HG03460 (cell line): ENCODE data around the gene BTF3.
"Not testable (repeated sequence)": the region's sequence is repeated elsewhere in the genome, so short reads cannot be mapped to it uniquely, and the experiment has no call there.

Experiments
- ATAC-seq: cut with Tn5 transposase; IDR thresholded peaks from one replicate; pipeline ENCODE4 v1.9.1; 2021; ENCODE audit not compliant: unreplicated experiment

Gene BTF3

DNA sequence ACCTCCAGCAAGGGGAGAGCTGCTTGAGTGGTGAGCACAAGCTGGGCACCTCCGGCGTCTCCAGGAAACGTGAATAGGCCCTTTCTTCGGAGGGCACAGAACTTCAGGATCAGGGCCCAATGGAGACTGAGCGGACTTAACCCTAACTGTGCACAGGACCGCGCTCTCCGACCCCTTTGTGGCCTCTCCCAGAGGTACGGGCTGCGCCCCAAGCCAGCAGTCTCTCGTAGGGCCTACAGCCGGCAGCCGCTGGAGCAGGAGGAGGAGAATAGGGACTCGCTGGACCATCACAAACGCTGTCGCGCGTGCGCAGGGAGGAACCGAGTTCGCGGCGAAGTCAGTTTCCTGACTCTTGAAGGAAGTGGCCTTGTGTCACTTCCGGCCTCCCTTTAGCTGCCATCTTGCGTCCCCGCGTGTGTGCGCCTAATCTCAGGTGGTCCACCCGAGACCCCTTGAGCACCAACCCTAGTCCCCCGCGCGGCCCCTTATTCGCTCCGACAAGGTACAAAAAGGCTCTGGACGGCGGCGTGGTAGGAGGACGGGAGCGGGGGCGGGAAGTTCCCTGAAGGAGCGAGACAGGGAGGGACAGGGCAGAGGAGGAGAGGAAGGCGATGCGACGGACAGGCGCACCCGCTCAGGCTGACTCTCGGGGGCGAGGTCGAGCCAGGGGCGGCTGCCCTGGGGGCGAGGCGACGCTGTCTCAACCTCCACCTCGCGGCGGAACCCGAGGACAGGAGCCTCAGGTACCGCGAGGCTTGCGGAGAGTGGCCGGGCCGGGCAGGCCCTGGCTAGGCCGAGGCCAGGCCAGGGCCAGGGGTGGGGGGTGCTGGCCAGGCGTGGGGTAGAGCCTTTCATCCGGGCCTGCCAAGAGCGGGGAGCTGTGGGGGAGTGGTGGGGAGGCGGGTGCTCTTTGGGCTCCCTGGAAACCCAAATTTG lies at the start of gene BTF3:
TSS of gene BTF3 (plus strand) at position 386 of the 936 bp plus-strand sequence. CDS start at position 612, 226 bp downstream.
- ATAC-seq: peak; percentile 97

- peak; percentile 49 for ATAC-seq
These were observed 49.6 kb upstream of the BTF3 start, which contains the start of gene FOXD1 for GRCh38 chr5:73448463-73449136. FOXD1 (minus strand) TSS chr5:73448777; CDS start chr5:73448362, 415 bp downstream.

- no peak for ATAC-seq
These were observed 48.1 kb upstream of the BTF3 start for GRCh38 chr5:73450137-73450536.

GRCh38 chr5:73450672-73451223 lies 47.5 kb upstream of the BTF3 start:
- no peak for ATAC-seq

DNA sequence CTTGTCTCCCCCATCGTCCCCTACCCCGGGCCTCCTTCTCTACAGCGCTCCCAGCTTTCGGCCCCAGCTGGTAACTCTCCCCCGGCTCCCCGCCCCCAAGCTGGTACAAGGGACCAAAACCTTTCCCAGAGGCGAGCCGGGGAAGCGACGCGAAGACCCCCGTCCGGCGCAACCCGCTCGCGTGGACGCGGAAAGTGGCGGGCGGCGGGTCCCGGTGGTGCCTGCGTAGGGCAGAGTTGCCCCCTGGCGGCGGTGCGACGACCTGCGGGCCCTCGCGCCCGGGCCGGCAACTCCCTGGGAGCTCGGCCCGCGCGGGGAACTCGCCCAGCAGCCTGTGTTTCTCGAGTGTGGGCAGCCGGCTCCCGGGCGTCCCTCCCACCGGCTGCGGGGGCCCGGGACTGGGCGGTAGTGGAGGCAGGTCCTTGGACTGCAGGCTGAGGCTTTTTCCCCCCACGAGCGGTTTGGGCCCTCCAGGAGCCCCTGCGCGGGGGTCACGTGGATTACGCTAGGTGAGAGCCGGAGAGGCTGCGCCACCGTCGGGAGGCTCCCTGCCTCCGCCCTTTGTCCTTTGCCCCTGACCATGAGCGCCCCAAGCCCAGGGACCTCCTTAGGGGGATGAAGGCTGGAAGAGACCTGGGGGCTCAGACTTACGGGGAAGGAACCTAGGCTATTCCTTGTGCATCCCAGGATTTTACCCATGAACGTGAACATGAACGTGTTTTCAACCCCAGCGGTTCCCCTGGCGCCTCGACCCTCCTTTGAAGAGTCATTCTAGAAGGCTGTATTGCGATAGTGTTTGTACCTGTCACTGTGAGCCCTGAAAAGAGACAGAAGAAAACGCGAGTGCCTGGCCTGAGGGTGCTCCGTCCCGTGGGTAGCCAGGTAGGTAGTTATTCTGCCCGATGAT lies 46.8 kb upstream of the BTF3 start:
- peak; percentile 48 for ATAC-seq

GRCh38 chr5:73452215-73452614 lies 46.0 kb upstream of the BTF3 start:
- ATAC-seq: no peak

DNA sequence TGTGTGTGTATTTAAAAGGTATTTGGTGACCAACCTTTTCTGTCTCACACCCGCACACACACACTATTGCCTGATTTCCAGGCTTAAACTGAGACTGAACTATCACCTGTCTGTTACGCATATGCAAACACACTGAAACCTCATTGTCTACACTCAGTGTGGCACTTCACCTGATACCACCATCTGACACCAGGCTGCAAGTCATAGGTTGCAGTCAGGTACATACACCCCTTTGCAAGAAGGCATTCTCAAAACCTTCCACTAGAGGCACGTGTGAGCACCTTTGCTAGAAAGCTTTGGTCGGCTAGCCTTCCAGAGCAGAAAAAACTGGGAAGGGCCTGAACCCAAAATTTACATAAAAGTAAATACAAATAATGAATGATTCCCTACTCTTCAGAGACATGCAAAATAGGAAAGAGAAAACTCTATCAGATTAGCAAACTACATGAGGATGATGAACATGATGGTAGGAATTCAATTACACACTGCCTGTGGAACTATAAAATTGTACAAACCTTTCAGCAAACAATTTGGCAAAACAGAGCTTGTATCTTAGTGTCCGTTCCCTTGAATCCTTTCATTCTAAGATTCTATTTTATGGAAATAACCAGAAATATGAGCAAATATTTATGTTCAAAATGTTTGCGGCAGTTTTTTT lies 43.7 kb upstream of the BTF3 start:
- peak; percentile 68 for ATAC-seq

DNA sequence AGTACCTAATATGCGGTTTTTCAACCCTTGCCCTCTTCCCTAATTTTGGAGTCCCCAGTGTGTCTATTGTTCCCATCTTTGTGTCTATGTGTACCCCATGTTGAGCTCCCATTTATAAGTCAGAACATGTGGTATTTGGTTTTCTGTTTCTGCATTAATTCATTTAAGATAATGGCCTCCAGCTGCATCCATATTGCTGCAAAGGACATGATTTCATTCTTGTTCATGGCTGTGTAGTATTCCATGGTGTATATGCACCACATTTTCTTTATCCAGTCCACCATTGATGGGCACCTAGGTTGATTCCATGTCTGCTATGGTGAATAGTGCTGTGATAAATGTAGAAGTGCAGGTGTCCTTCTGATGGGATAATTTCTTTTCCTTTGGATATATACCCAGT lies 41.8 kb upstream of the BTF3 start:
- not testable (repeated sequence) for ATAC-seq

DNA sequence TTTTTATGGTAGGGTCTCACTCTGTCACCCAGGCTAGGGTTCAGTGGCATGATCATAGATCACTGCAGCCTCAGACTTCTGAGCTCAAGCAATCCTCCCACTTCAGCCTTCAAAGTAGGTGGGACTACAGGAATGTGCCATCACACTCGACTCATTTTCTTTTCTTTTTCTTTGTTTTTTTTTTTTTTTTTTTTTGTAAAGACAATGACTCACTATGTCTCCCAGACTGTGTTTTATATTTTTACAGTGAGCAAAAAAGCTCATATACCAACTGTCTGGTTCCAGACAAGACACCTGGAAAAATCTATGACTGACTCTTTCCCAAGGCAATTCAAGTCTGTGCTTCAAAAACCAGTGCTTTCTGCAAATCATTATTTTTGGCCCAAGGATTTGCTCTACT lies 38.9 kb upstream of the BTF3 start:
- ATAC-seq: no peak

DNA sequence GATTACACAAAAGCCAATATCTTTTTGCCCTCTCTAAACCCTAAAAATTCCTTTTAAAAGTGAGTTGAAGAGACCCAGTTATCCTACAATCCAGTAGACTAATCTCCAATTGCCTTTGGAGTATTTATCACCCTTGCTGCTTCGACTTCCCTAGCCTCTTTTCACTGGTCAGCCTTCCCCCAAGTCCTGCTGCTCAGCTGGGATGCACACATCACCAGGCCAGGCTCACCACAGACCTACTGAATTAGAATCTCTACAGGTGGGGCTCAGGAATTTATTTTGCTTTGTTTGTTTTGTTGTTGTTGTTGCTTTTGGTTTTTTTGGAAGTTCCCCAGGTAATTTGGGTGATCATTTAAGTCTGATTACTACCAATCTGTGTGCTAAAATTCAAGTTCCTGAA lies 38.1 kb upstream of the BTF3 start:
- ATAC-seq: no peak

- ATAC-seq: no peak
These were observed 34.1 kb upstream of the BTF3 start for GRCh38 chr5:73464016-73464745.

- ATAC-seq: not testable (repeated sequence)
These were observed 29.6 kb upstream of the BTF3 start for GRCh38 chr5:73468638-73469037.

- ATAC-seq: no peak
These were observed 28.4 kb upstream of the BTF3 start for GRCh38 chr5:73469878-73470277.

DNA sequence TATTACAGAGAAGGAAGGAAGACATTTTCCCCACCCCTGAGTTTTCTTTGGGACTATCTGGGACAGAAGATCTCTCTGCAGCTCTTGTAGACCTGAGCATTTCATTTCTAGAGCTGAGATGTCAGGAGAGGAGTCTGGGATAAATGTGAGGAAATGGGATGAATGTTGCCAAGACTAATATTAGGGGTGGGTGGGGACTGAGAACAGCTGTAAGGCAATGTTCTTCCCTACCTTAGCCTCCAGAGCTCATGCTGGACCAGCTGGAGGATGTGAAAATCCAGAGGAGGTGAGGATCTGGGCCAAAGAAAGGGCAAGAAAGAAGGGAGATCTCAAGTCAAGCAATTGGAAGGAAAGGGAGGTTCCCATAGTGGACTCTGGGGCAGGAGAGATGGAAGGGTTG lies 26.6 kb upstream of the BTF3 start:
- ATAC-seq: no peak

DNA sequence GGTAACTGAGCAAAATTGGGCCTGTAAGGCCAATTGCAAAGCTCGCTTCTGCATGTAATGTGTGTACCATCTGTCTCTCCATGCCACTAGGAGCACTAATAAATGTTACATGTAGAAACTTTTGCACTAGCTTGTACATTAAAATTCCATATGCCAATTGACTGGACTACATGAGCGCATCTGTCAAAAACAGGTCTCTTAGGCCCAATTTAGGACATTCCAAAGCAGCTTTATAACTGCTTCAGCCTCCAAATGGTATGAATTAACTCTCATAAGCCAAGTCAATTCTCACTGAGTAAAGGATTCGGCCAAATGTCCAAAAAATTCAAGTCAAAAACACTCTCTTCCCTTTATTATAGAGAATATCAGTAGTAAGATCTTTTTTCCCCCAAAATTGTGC lies 26.1 kb upstream of the BTF3 start:
- no peak for ATAC-seq

DNA sequence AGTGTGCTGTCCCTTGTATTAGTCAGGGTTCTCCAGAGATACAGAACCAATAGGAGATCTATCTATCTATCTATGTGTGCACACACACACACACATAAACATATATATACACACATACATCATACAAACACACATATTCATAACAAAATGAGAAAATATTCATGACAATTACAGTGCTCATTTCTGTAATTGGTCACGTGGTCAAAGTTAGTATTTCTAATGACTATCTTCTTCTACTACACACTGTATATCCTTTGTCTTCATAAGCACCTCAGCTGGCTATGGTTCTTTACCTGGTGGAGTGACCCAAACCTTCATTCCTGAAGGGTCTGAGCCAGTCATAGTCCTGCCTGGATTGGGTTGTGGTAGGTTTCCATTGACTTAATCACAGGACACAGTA lies 17.7 kb upstream of the BTF3 start:
- no peak for ATAC-seq

DNA sequence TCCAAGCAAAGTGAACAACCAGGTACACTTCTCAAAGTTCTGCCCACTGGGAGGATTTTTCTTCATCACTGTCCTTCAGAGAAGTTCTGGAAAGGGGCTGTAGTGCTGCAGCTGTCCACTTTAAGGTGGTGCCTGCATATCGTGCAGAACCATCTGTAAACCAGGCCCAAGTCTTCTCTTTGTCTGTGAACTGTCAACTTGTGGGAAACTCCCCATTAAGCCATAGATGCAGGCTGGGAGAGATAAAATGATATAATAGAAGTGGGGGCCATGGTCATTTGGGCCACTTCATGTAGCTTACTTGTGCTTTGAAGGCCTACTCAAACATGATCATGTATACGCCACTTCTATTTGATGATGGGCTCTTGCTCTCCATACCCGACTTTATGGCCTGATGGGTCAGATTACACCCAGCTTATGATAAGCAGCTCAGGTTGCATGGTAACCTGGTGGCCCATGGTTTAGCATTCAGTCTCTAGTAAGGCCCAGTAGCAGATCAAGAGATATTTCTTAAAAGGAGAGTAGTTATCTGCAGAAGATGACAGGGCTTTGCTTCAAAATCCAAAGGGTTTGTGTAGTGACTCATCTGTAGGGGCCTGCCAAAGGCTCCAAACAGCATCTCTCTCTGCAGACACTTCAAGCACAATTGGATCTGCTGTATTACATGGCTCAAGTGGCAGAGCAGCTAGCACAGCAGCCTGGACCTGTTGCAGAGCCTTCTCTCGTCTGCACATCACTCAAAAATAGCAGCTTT lies 15.7 kb upstream of the BTF3 start:
- no peak for ATAC-seq

DNA sequence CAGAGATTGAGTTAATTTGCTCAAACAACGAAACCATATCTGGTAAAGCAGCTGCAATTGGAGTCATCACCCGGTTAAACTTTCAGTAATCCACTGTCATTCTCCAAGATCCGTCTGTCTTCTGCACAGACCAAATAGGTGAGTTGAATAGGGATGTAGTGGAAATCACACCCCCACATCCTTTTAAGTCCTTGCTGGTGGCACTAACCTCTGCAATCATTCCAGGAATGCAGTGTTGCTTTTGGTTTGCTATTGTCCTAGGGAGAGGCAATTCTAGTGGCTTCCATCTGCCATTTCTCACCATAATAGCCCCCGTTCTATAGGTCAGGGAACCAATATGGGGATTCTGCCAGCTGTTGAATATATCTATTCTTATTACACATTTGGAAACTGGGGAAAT lies 14.6 kb upstream of the BTF3 start:
- ATAC-seq: no peak

- no peak for ATAC-seq
These were observed 13.7 kb upstream of the BTF3 start for GRCh38 chr5:73484511-73484910.
